Measurements from ENCODE around the gene CEACAM20.

DNA sequence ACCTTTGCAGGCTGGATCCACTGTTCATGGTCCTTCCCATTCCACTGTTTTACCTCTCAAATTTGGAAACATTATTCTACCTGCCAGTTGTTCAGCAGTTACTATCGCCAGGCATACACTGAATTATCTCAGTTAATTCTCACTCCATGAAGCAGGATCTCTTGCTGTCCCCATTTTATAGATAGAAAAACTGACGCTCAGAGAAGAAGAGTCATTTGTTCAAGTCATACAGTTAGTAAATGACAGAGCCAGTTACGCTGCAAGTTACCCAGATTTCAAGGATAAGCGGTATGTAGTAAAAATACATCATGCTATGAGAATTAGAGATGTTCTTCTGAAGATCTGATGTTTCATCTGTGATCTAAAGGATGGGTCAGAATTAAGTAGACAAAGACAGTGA lies 43.7 kb upstream of the CEACAM20 start:
- TF ChIP-seq, protein P1, sequence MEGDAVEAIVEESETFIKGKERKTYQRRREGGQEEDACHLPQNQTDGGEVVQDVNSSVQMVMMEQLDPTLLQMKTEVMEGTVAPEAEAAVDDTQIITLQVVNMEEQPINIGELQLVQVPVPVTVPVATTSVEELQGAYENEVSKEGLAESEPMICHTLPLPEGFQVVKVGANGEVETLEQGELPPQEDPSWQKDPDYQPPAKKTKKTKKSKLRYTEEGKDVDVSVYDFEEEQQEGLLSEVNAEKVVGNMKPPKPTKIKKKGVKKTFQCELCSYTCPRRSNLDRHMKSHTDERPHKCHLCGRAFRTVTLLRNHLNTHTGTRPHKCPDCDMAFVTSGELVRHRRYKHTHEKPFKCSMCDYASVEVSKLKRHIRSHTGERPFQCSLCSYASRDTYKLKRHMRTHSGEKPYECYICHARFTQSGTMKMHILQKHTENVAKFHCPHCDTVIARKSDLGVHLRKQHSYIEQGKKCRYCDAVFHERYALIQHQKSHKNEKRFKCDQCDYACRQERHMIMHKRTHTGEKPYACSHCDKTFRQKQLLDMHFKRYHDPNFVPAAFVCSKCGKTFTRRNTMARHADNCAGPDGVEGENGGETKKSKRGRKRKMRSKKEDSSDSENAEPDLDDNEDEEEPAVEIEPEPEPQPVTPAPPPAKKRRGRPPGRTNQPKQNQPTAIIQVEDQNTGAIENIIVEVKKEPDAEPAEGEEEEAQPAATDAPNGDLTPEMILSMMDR (conservative IDR thresholded peaks at IDR 0.05; ENCODE audit: low read depth, low read length) = no peak
- TF ChIP-seq EZH2 (IDR thresholded peaks at IDR 0.05; ENCODE audit: borderline replicate concordance, low read depth, low read length, poor library complexity, severe bottlenecking) = no peak

All from A673 (cell line).